H9 (cell line): ENCODE results near the gene CD59. TPM values are rescaled to one million over a fixed set of nuclear protein-coding genes. Genes with fewer than 3 reads are reported as not detected.
A peak's percentile ranks its signal among the peaks of the same experiment; 100 is the strongest.

Source experiments
- DNase-seq: peaks from one replicate; pipeline ENCODE4 v3.0.0-alpha.2; 2017
- H2AFZ ChIP-seq: one replicate; pipeline ENCODE4 v1.6.1; 2013; ENCODE audit warnings: mild to moderate bottlenecking, low read length, control low read depth, moderate library complexity
- H2AK5ac ChIP-seq: 2 replicates; pipeline ENCODE4 v1.6.1; 2013; ENCODE audit warnings: low read length, control low read depth, mixed read lengths; ENCODE audit not compliant: insufficient read length
- H2BK120ac ChIP-seq: one replicate; pipeline ENCODE4 v1.6.1; 2013; ENCODE audit warnings: low read depth, mild to moderate bottlenecking, low read length, control low read depth, inconsistent platforms; ENCODE audit not compliant: poor library complexity, severe bottlenecking
- H2BK12ac ChIP-seq: 2 replicates; pipeline ENCODE4 v1.6.1; 2013; ENCODE audit warnings: low read length, control low read depth, mixed read lengths, low read depth; ENCODE audit not compliant: insufficient read length
- H2BK15ac ChIP-seq: 2 replicates; pipeline ENCODE4 v1.6.1; 2013; ENCODE audit warnings: low read depth, low read length, control low read depth
- H2BK20ac ChIP-seq: one replicate; pipeline ENCODE4 v1.6.1; 2013; ENCODE audit warnings: low read depth, mild to moderate bottlenecking, low read length, control low read depth, inconsistent platforms; ENCODE audit not compliant: poor library complexity, severe bottlenecking
- H2BK5ac ChIP-seq: 2 replicates; pipeline ENCODE4 v1.6.1; 2013; ENCODE audit warnings: low read length, control low read depth, mixed read lengths; ENCODE audit not compliant: insufficient read length
- H3K14ac ChIP-seq: 2 replicates; pipeline ENCODE4 v1.6.1; 2013; ENCODE audit warnings: low read length, control low read depth; ENCODE audit not compliant: insufficient read depth
- H3K18ac ChIP-seq: 2 replicates; pipeline ENCODE4 v1.6.1; 2013; ENCODE audit warnings: low read depth, mild to moderate bottlenecking, mixed read lengths, low read length, control low read depth; ENCODE audit not compliant: insufficient read length
- H3K23ac ChIP-seq: 2 replicates; pipeline ENCODE4 v1.6.1; 2013; ENCODE audit warnings: low read length, control low read depth, mixed read lengths, low read depth; ENCODE audit not compliant: insufficient read length
- H3K23me2 ChIP-seq: 2 replicates; pipeline ENCODE4 v1.6.1; 2013; ENCODE audit warnings: low read depth, mild to moderate bottlenecking, mixed read lengths, low read length, control low read depth; ENCODE audit not compliant: insufficient read length, poor library complexity, severe bottlenecking
- H3K27ac ChIP-seq: 2 replicates; pipeline ENCODE4 v1.5.1; 2013; ENCODE audit warnings: low read length, control low read depth, mixed read lengths, low read depth; ENCODE audit not compliant: insufficient read length
- H3K27me3 ChIP-seq: 2 replicates; pipeline ENCODE4 v1.6.1; 2013; ENCODE audit warnings: low read length, control low read depth, inconsistent platforms; ENCODE audit not compliant: insufficient read depth
- H3K4ac ChIP-seq: 2 replicates; pipeline ENCODE4 v1.6.1; 2013; ENCODE audit warnings: low read depth, mild to moderate bottlenecking, control low read depth, inconsistent platforms, low read length, moderate library complexity
- H3K4me1 ChIP-seq: 2 replicates; pipeline ENCODE4 v1.6.1; 2013; ENCODE audit warnings: low read length, control low read depth, inconsistent platforms; ENCODE audit not compliant: insufficient read depth
- H3K4me2 ChIP-seq: 2 replicates; pipeline ENCODE4 v1.6.1; 2013; ENCODE audit warnings: low read length, control low read depth, mixed read lengths; ENCODE audit not compliant: insufficient read length, insufficient read depth
- H3K56ac ChIP-seq: 2 replicates; pipeline ENCODE4 v1.6.1; 2013; ENCODE audit warnings: low read depth, mild to moderate bottlenecking, mixed read lengths, low read length, control low read depth; ENCODE audit not compliant: insufficient read length
- H3K79me1 ChIP-seq: 2 replicates; pipeline ENCODE4 v1.6.1; 2013; ENCODE audit warnings: low read depth, mild to moderate bottlenecking, moderate library complexity, low read length, control low read depth, inconsistent platforms; ENCODE audit not compliant: insufficient read depth, poor library complexity, severe bottlenecking
- H3K79me2 ChIP-seq: 2 replicates; pipeline ENCODE4 v1.6.1; 2013; ENCODE audit warnings: low read length, control low read depth, inconsistent platforms; ENCODE audit not compliant: insufficient read depth
- H3K9ac ChIP-seq: 2 replicates; pipeline ENCODE4 v1.6.1; 2013; ENCODE audit warnings: low read length, control low read depth, mixed read lengths; ENCODE audit not compliant: insufficient read length; ENCODE audit errors: extremely low read depth
- H3K9me3 ChIP-seq: one replicate; pipeline ENCODE4 v1.6.1; 2013; ENCODE audit warnings: low read depth, low read length, inconsistent platforms; ENCODE audit not compliant: control insufficient read depth
- H3T11ph ChIP-seq: one replicate; pipeline ENCODE4 v1.6.1; 2013; ENCODE audit warnings: mild to moderate bottlenecking, low read length, control low read depth, inconsistent platforms
- H4K20me1 ChIP-seq: one replicate; pipeline ENCODE4 v1.6.1; 2013; ENCODE audit not compliant: control insufficient read depth, insufficient read length, insufficient read depth
- H4K5ac ChIP-seq: 2 replicates; pipeline ENCODE4 v1.6.1; 2013; ENCODE audit warnings: low read depth, mild to moderate bottlenecking, mixed read lengths, low read length, control low read depth; ENCODE audit not compliant: insufficient read length
- H4K8ac ChIP-seq: replicated peaks from 2 replicates; pipeline ENCODE4 v1.6.1; 2013; ENCODE audit warnings: low read length, control low read depth, mixed read lengths, low read depth; ENCODE audit not compliant: insufficient read length
- H4K91ac ChIP-seq: 2 replicates; pipeline ENCODE4 v1.6.1; 2013; ENCODE audit warnings: low read depth, mild to moderate bottlenecking, moderate library complexity, mixed read lengths, low read length, control low read depth; ENCODE audit not compliant: insufficient read length
- H3K27ac Mint-ChIP-seq, 3 experiments: 2 replicates in 2 of 3; 3 replicates in 1 of 3; pipeline ENCODE4 v1.8.0; 2020 to 2021; ENCODE audit warnings: mixed read lengths in 3 of 3, mild to moderate bottlenecking in 1 of 3, moderate library complexity in 1 of 3
- H3K27me3 Mint-ChIP-seq: 2 replicates; pipeline ENCODE4 v1.8.0; 2021; ENCODE audit warnings: low read depth, mild to moderate bottlenecking, moderate library complexity, mixed read lengths
- H3K36me3 Mint-ChIP-seq, 3 experiments: 2 replicates in 2 of 3; 3 replicates in 1 of 3; pipeline ENCODE4 v1.8.0; 2020 to 2021; ENCODE audit warnings: low read depth in 3 of 3, mixed read lengths in 3 of 3; ENCODE audit not compliant: insufficient read depth in 1 of 3
- H3K4me1 Mint-ChIP-seq, 2 experiments: 2 replicates each; pipeline ENCODE4 v1.8.0; 2020; ENCODE audit warnings: mixed read lengths in 2 of 2
- H3K4me3 Mint-ChIP-seq, 2 experiments: 2 replicates in 1 of 2; 3 replicates in 1 of 2; pipeline ENCODE4 v1.8.0; 2020 to 2021; ENCODE audit warnings: mild to moderate bottlenecking in 2 of 2, mixed read lengths in 2 of 2, moderate library complexity in 1 of 2
- H3K9me3 Mint-ChIP-seq, 2 experiments: 2 replicates in 1 of 2; 3 replicates in 1 of 2; pipeline ENCODE4 v1.8.0; 2020; ENCODE audit warnings: mild to moderate bottlenecking in 2 of 2, mixed read lengths in 2 of 2, moderate library complexity in 1 of 2
- CTCF ChIP-seq: fragments of 200-600 bp; sonication (generic); conservative IDR thresholded peaks from 3 replicates; pipeline ENCODE4 v1.8.0; 2021; ENCODE audit warnings: antibody characterized with exemption, mild to moderate bottlenecking
- WGBS: extraction: QIAGEN DNeasy Blood & Tissue Kit; methylation state at CpG from one replicate; pipeline ENCODE4 v1.1.7; 2013; ENCODE audit warnings: missing lambda C conversion rate, low lambda C conversion rate, mixed read lengths; ENCODE audit not compliant: insufficient read length; ENCODE audit errors: extremely low coverage; 5-methylcytosine and 5-hydroxymethylcytosine counted together
- total RNA-seq: library from RNA; stranded (reverse); gene quantifications from 2 replicates; pipeline ENCODE4 v1.2.1, GENCODE V29; 2021

The CD59 gene
- total RNA-seq, 1 experiment from 2014 or later: 91.5 TPM

GRCh38 chr11:33735271-33736147, 714 bp downstream of the CD59 start:
- Histone ChIP-seq H3K14ac (peak overlapping the region; percentile 26; the same call in 1 of the 2 replicates), H2BK12ac (no peak overlapping the region), H3K9me3 (no peaks in the 10 kb centered on the region), H3K23ac (no peak overlapping the region), H4K8ac (no peak overlapping the region), H3K27ac (no peak overlapping the region), H3K4me2 (peak overlapping the region; percentile 52), H3K56ac (no peak overlapping the region), H3K27me3 (no peaks in the 10 kb centered on the region; the same call in 1 of the 2 replicates), H2AK5ac (no peak overlapping the region), H4K91ac (no peak overlapping the region), H3K9ac (peak overlapping the region; percentile 64), H3K18ac (peak overlapping the region; percentile 68), H3K79me1 (peaks cover 3% of the 10 kb centered on the region), H2BK20ac (no peak overlapping the region), H3T11ph (no peak overlapping the region), H3K79me2 (no peaks in the 10 kb centered on the region; the same call in 1 of the 2 replicates), H2BK5ac (no peak overlapping the region), H3K4me1 (no peaks in the 10 kb centered on the region), H4K20me1 (no peaks in the 10 kb centered on the region), H2BK120ac (no peak overlapping the region), H2BK15ac (no peak overlapping the region), H3K23me2 (no peaks in the 10 kb centered on the region), H4K5ac (no peak overlapping the region), H3K4ac (no peak overlapping the region), H2AFZ (no peak overlapping the region)
- H3K27me3 Mint-ChIP-seq: peaks cover 6% of the 10 kb centered on the region
- H3K27ac Mint-ChIP-seq: peak overlapping the region in 1 of 3 experiments; percentile 92; a peak in 3 of 7 replicates
- no peak for DNase-seq
- peak overlapping the region; percentile 83 to 91 for H3K4me3 Mint-ChIP-seq
- peaks cover 25 to 28% of the 10 kb centered on the region in 2 experiments for H3K4me1 Mint-ChIP-seq
- WGBS: no CpG with 5 or more reads among the region's 53 CpGs
- peak; percentile 24; the same call in 1 of the 3 replicates for TF ChIP-seq CTCF
- H3K36me3 Mint-ChIP-seq: peaks cover 0 to 6% (median 3%) of the 10 kb centered on the region in 3 experiments; a peak in 4 of 7 replicates
- no peaks in the 10 kb centered on the region; a peak in 1 of 5 replicates for H3K9me3 Mint-ChIP-seq
